ENCODE data around the gene CYP4A22.
"Not testable (repeated sequence)": the region's sequence is repeated elsewhere in the genome, so short reads cannot be mapped to it uniquely, and the experiment has no call there.

DNA sequence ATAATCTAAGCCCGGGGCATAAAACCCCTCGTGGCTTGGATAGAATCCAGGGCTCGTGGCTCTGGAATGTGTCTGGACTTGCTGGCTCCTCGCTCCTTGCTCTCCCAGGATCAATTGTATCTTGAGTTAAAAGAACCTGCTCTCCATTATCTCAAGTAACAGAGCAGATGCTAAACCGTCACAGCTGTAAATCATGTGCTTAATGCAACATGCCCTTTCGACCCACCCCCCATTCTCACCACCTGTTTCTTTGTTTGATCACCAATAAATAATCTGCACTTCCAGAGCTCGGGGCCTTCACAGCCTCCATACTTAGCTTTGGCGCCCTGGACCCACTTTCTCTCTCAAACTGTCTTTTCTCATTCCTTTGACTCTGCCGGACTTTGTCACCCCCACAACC is 11.9 kb downstream of the CYP4A22 start:
- TF ChIP-seq CTCF (conservative IDR thresholded peaks at IDR 0.05; ENCODE audit: low read depth, low read length); POLR2A (IDR thresholded peaks at IDR 0.05; ENCODE audit: low read depth, low read length); CEBPB (IDR thresholded peaks at IDR 0.05; ENCODE audit: low read depth, low read length); RAD21 (IDR thresholded peaks at IDR 0.05; ENCODE audit: low read length); RFX5 (IDR thresholded peaks at IDR 0.05; ENCODE audit: low read depth, low read length); MAFK (IDR thresholded peaks at IDR 0.05; ENCODE audit: low read depth, low read length); SMC3 (IDR thresholded peaks at IDR 0.05; ENCODE audit: low read depth, low read length); FOS (IDR thresholded peaks at IDR 0.05; ENCODE audit: low read depth, low read length); BHLHE40 (IDR thresholded peaks at IDR 0.05; ENCODE audit: low read depth, low read length); CHD1 (IDR thresholded peaks at IDR 0.05; ENCODE audit: low read depth, low read length); NFE2L2 (IDR thresholded peaks at IDR 0.05; ENCODE audit: low read depth, low read length); MAZ (IDR thresholded peaks at IDR 0.05; ENCODE audit: borderline replicate concordance, low read depth, low read length): not testable (repeated sequence)
- TF ChIP-seq, protein P1, sequence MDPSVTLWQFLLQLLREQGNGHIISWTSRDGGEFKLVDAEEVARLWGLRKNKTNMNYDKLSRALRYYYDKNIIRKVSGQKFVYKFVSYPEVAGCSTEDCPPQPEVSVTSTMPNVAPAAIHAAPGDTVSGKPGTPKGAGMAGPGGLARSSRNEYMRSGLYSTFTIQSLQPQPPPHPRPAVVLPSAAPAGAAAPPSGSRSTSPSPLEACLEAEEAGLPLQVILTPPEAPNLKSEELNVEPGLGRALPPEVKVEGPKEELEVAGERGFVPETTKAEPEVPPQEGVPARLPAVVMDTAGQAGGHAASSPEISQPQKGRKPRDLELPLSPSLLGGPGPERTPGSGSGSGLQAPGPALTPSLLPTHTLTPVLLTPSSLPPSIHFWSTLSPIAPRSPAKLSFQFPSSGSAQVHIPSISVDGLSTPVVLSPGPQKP (IDR thresholded peaks at IDR 0.05; ENCODE audit: borderline replicate concordance, low read depth, low read length): not testable (repeated sequence)
- TF ChIP-seq, protein P2, sequence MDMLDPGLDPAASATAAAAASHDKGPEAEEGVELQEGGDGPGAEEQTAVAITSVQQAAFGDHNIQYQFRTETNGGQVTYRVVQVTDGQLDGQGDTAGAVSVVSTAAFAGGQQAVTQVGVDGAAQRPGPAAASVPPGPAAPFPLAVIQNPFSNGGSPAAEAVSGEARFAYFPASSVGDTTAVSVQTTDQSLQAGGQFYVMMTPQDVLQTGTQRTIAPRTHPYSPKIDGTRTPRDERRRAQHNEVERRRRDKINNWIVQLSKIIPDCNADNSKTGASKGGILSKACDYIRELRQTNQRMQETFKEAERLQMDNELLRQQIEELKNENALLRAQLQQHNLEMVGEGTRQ (IDR thresholded peaks at IDR 0.05; ENCODE audit: low read depth, low read length): not testable (repeated sequence)
